Measurements from ENCODE around the gene ASB12. TPM values are rescaled to one million over a fixed set of nuclear protein-coding genes. Genes with fewer than 3 reads are reported as not detected.
"Not testable (repeated sequence)": the region's sequence is repeated elsewhere in the genome, so short reads cannot be mapped to it uniquely, and the experiment has no call there.

ASB12 gene, protein sequence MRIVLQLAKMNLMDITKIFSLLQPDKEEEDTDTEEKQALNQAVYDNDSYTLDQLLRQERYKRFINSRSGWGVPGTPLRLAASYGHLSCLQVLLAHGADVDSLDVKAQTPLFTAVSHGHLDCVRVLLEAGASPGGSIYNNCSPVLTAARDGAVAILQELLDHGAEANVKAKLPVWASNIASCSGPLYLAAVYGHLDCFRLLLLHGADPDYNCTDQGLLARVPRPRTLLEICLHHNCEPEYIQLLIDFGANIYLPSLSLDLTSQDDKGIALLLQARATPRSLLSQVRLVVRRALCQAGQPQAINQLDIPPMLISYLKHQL
- total RNA-seq = not detected

GRCh38 chrX:64230123-64230970 lies at the start of gene ASB12:
Gene ASB12 (minus strand): TSS chrX:64230607. CDS start chrX:64225650, 4,957 bp downstream.
- Mint-ChIP-seq H3K9me3 (no peaks in the 10 kb centered on the region), H3K27ac (no peak within 1 kb of the TSS), H3K27me3 (no peaks in the 10 kb centered on the region), H3K4me1 (ENCODE audit: low read depth) (no peaks in the 10 kb centered on the region), H3K36me3 (peaks cover 2% of the 10 kb centered on the region), H3K4me3 (no peak within 1 kb of the TSS)
- POLR2A ChIA-PET = no interaction called here
- CTCF ChIA-PET = no interaction called here
- intact Hi-C loops (cut with micrococcal nuclease) = no loop called here
- no peak for DNase-seq

- no peak overlapping the region for H3K4me3 Mint-ChIP-seq
- H3K36me3 Mint-ChIP-seq = peaks cover 48% of the 10 kb centered on the region
- no peaks in the 10 kb centered on the region for H3K9me3 Mint-ChIP-seq
- DNase-seq = no peak
- no peaks in the 10 kb centered on the region for H3K4me1 Mint-ChIP-seq (ENCODE audit: low read depth)
- ChIA-PET CTCF (no interaction called here), POLR2A (no interaction called here)
- no peak overlapping the region for H3K27ac Mint-ChIP-seq
- no peaks in the 10 kb centered on the region for H3K27me3 Mint-ChIP-seq
- intact Hi-C loops (cut with micrococcal nuclease) = no loop called here
These were observed 34.9 kb upstream of the ASB12 start for GRCh38 chrX:64265265-64265664.

DNA sequence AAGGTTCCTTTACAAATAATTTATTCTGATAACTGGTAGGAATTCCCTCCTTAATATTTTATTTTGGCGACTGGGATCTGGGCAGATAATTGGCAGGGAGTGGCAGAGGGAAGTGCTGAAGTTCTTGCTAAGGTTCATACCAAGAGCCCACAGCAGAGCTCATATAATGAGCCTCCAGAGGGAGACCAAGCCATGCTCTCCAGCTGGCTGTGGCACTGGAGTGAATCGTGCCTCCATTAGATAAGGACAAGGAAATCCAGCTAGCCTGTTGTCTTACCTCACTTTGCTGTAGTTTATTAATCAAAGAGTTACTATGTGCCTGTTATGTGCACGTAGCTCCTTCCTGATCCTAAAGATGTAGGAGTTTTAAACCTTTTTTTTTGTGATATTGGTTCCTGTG lies 1.3 kb downstream of the ASB12 start:
- Mint-ChIP-seq H3K36me3 (peaks cover 2% of the 10 kb centered on the region), H3K4me3 (no peak overlapping the region), H3K27me3 (no peaks in the 10 kb centered on the region), H3K4me1 (ENCODE audit: low read depth) (no peaks in the 10 kb centered on the region), H3K9me3 (no peaks in the 10 kb centered on the region), H3K27ac (no peak overlapping the region)
- CTCF ChIA-PET = interaction anchor here (0.6 kb wide), 1 partner anchor 231 kb away, joined by 3 read pairs; no protein-coding TSS in a partner anchor
- intact Hi-C loops (cut with micrococcal nuclease) = no loop called here
- no peak for DNase-seq
- POLR2A ChIA-PET = no interaction called here

GRCh38 chrX:64218023-64218422 lies 12.4 kb downstream of the ASB12 start:
- Mint-ChIP-seq H3K4me3 (no peak overlapping the region), H3K27me3 (no peaks in the 10 kb centered on the region), H3K36me3 (no peaks in the 10 kb centered on the region), H3K9me3 (no peaks in the 10 kb centered on the region), H3K4me1 (ENCODE audit: low read depth) (no peaks in the 10 kb centered on the region), H3K27ac (no peak overlapping the region)
- ChIA-PET CTCF (no interaction called here), POLR2A (no interaction called here)
- DNase-seq = no peak
- intact Hi-C loops (cut with micrococcal nuclease) = no loop called here

DNA sequence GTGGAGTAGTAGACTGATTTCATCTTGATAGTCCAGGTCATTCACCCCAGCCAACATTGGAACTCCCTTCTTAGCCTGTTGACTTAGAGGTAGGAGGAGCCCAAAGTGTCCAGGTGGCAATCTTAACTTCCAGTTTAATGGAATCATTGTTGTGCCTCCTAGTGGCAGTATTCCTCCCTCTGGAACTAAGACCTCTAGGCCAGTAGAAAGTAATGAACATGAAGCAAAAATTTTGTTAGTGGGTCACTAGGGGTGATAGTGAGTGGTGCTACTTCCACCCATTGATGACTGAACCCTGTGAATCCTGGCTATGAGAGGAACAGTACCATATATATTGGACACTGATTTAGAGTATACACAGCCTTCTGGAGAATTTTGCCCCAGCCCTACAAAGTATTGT lies 16.4 kb downstream of the ASB12 start:
- H3K4me1 Mint-ChIP-seq (ENCODE audit: low read depth); POLR2A ChIA-PET; H3K9me3 Mint-ChIP-seq; H3K36me3 Mint-ChIP-seq; H3K27me3 Mint-ChIP-seq; intact Hi-C loops (cut with micrococcal nuclease); H3K4me3 Mint-ChIP-seq; H3K27ac Mint-ChIP-seq; CTCF ChIA-PET; DNase-seq: not testable (repeated sequence)

DNA sequence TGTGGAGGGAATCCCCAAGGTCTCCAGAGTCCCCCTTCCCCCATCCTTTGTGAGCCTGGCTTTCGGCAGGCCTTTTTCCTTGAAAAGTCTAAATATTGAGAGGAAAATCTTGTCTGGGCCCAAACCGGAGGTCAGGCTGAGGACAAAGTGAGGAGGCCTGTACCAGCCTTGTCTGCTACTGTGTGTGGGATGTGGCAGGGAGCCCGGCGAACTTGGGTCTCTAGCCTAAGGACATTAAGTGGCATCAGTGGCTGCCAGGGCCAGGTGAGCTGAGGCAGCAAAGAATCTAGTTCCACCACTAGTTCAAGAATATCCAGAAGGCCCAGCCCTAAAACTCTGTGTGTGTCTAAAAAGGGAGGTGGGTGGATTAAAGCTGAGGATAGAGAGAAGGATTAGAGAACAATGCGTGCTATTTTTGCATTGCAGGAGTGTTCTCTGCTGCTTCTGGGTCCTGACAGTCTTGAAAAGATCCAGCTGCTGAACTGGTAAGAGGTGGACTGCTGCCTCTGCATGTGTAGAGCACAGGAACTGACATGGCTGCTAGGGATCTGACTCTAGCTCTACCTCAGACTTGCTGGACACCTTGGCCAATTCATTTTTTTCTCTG lies 23.7 kb downstream of the ASB12 start:
- H3K9me3 Mint-ChIP-seq = no peaks in the 10 kb centered on the region
- no peaks in the 10 kb centered on the region for H3K36me3 Mint-ChIP-seq
- H3K27me3 Mint-ChIP-seq = no peaks in the 10 kb centered on the region
- DNase-seq = no peak
- CTCF ChIA-PET = no interaction called here
- H3K4me1 Mint-ChIP-seq (ENCODE audit: low read depth) = peaks cover 7% of the 10 kb centered on the region
- POLR2A ChIA-PET = no interaction called here
- H3K4me3 Mint-ChIP-seq = peak overlapping the region; percentile 81
- H3K27ac Mint-ChIP-seq = peak overlapping the region; percentile 91
- intact Hi-C loops (cut with micrococcal nuclease) = loop anchor here (10.0 kb wide), 2 partner anchors 642 to 828 kb away; partner anchors contain the start of gene ZC3H12B

GRCh38 chrX:64205735-64206501 lies 24.5 kb downstream of the ASB12 start:
- Mint-ChIP-seq H3K27ac (peak overlapping the region; percentile 91), H3K27me3 (no peaks in the 10 kb centered on the region), H3K36me3 (no peaks in the 10 kb centered on the region), H3K4me1 (ENCODE audit: low read depth) (peaks cover 7% of the 10 kb centered on the region), H3K9me3 (no peaks in the 10 kb centered on the region), H3K4me3 (peak overlapping the region; percentile 81)
- intact Hi-C loops (cut with micrococcal nuclease) = loop anchor here (1.0 to 10.0 kb wide), 4 partner anchors 189 to 829 kb away; partner anchors contain the start of genes MTMR8, ZC3H12B and ZC4H2
- ChIA-PET POLR2A (no interaction called here), CTCF (no interaction called here)
- peak; percentile 92 for DNase-seq

DNA sequence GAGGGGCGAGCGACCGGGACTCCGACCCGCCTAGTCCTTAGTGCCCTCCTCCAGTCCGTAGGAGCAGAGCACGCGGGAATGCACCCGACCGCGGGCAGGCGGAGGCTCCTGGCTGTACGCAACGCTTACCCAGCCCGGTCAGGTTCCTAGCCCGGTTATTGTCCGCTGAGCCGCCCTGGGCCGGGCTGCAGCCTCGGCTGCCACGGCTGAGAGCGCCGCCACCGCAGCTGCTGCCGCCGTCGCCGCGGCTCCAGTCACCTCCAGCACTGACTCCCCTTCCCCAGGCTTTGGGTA lies 25.0 kb downstream of the ASB12 start, which contains the start of gene AMER1:
AMER1 (minus strand) TSS at position 268 of the 294 bp plus-strand sequence. CDS start 12,422 bp downstream, outside the sequence.
- no peak for DNase-seq
- CTCF ChIA-PET = no interaction called here

GRCh38 chrX:64204701-64205440 lies 25.5 kb downstream of the ASB12 start:
- Mint-ChIP-seq H3K4me1 (ENCODE audit: low read depth) (peaks cover 7% of the 10 kb centered on the region), H3K36me3 (no peaks in the 10 kb centered on the region), H3K27ac (no peak overlapping the region), H3K27me3 (no peaks in the 10 kb centered on the region), H3K9me3 (no peaks in the 10 kb centered on the region), H3K4me3 (peak overlapping the region; percentile 81)
- intact Hi-C loops (cut with micrococcal nuclease) = loop anchor here (1.0 to 10.0 kb wide), 4 partner anchors 190 to 830 kb away; partner anchors contain the start of genes MTMR8, ZC3H12B and ZC4H2
- POLR2A ChIA-PET = no interaction called here
- peak; percentile 18 for DNase-seq
- CTCF ChIA-PET = no interaction called here

More for the DNA sequence above, 25.0 kb downstream of the ASB12 start, which contains the start of gene AMER1:
- Mint-ChIP-seq H3K4me1 (ENCODE audit: low read depth) (peaks cover 7% of the 10 kb centered on the region), H3K4me3 (peak within 1 kb of the TSS; percentile 81), H3K36me3 (no peaks in the 10 kb centered on the region), H3K27me3 (no peaks in the 10 kb centered on the region), H3K9me3 (no peaks in the 10 kb centered on the region), H3K27ac (peak within 1 kb of the TSS; percentile 91)
- intact Hi-C loops (cut with micrococcal nuclease) = loop anchor here (1.0 to 10.0 kb wide), 4 partner anchors 190 to 829 kb away; partner anchors contain the start of genes MTMR8, ZC3H12B and ZC4H2
- POLR2A ChIA-PET = no interaction called here

GRCh38 chrX:64204252-64204651 lies 26.2 kb downstream of the ASB12 start:
- intact Hi-C loops (cut with micrococcal nuclease) = loop anchor here (10.0 kb wide), 2 partner anchors 639 to 831 kb away; partner anchors contain the start of gene ZC3H12B
- POLR2A ChIA-PET = no interaction called here
- Mint-ChIP-seq H3K4me1 (ENCODE audit: low read depth) (peaks cover 7% of the 10 kb centered on the region), H3K27ac (no peak overlapping the region), H3K36me3 (no peaks in the 10 kb centered on the region), H3K9me3 (no peaks in the 10 kb centered on the region), H3K4me3 (peak overlapping the region; percentile 58), H3K27me3 (no peaks in the 10 kb centered on the region)
- DNase-seq = no peak
- CTCF ChIA-PET = no interaction called here

DNA sequence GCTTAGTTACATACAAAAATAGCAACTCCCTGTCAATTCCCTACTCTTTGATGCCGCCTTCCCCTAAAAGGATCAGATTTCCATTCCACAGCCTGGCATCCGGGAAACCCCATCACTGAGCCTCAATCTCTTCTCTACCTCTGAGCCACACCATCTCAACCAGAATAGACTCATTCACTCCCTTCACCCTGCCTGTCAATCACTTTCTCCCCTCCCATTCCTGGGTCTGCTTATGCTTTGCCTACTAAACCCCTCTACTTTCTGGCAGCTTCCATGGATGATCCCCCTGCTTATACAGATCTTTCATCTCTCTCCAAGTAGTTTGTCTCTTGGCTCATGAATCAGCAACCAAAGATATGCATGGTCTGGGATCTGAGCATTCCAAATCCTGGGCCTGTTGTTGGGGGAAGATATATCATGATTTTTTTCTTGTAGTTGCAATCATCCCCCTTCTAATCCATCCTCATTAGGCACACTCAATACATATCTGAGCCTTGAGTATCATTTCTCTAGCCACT lies 27.5 kb downstream of the ASB12 start:
- no peaks in the 10 kb centered on the region for H3K9me3 Mint-ChIP-seq
- no peak overlapping the region for H3K27ac Mint-ChIP-seq
- intact Hi-C loops (cut with micrococcal nuclease) = loop anchor here (10.0 kb wide), 2 partner anchors 638 to 832 kb away; partner anchors contain the start of gene ZC3H12B
- DNase-seq = no peak
- CTCF ChIA-PET = no interaction called here
- H3K4me3 Mint-ChIP-seq = no peak overlapping the region
- POLR2A ChIA-PET = no interaction called here
- H3K36me3 Mint-ChIP-seq = no peaks in the 10 kb centered on the region
- no peaks in the 10 kb centered on the region for H3K27me3 Mint-ChIP-seq
- peaks cover 7% of the 10 kb centered on the region for H3K4me1 Mint-ChIP-seq (ENCODE audit: low read depth)
